ENCODE results near the gene RIN1.

Gene RIN1

GRCh38 chr11:66344550-66345315 is 8.5 kb upstream of the RIN1 start, which contains the start of gene BRMS1:
TSS of gene BRMS1 (minus strand) at chr11:66345104. CDS start at chr11:66342234, 2,870 bp downstream.
- Histone ChIP-seq H3K79me1 (ENCODE audit: low read depth, low read length) (peaks cover 19% of the 10 kb centered on the region), H3K4me2 (ENCODE audit: insufficient read depth, low read length, poor library complexity, severe bottlenecking) (peak within 1 kb of the TSS; percentile 64), H2BK5ac (ENCODE audit: low read length) (peak within 1 kb of the TSS; percentile 29), H2BK120ac (ENCODE audit: low read depth, low read length) (peak within 1 kb of the TSS; percentile 0), H3K36me3 (replicated peaks in 1 of 2; ENCODE audit: control insufficient read depth in 2 of 2, insufficient read depth in 2 of 2, low read length in 2 of 2) (peaks cover 22 to 33% of the 10 kb centered on the region in 2 donors), H2AK5ac (ENCODE audit: low read depth, low read length) (peak within 1 kb of the TSS; percentile 50), H3K4ac (ENCODE audit: low read length) (peak within 1 kb of the TSS; percentile 44), H3K23ac (ENCODE audit: low read depth, low read length, poor library complexity) (peak within 1 kb of the TSS; percentile 92), H3K4me3 (ENCODE audit: low read length in 2 of 2) (peak within 1 kb of the TSS; percentile 97), H4K91ac (ENCODE audit: low read depth, low read length, poor library complexity) (no peak within 1 kb of the TSS), H3K9me3 (replicated peaks in 1 of 2; ENCODE audit: control insufficient read depth in 2 of 2, insufficient read depth in 1 of 2, low read depth in 1 of 2, low read length in 2 of 2) (peaks cover 0 to 3% of the 10 kb centered on the region in 2 donors), H3K27me3 (ENCODE audit: control insufficient read depth in 3 of 3, insufficient read depth in 3 of 3, low read depth in 1 of 3, low read length in 3 of 3) (no peaks in the 10 kb centered on the region), H2AFZ (ENCODE audit: low read length) (peak within 1 kb of the TSS; percentile 94), H3K14ac (ENCODE audit: low read length) (peak within 1 kb of the TSS; percentile 89), H2BK15ac (ENCODE audit: low read length) (peak within 1 kb of the TSS; percentile 62), H3K18ac (ENCODE audit: low read length) (peak within 1 kb of the TSS; percentile 84), H3K4me1 (ENCODE audit: control insufficient read depth in 2 of 2, insufficient read depth in 1 of 2, low read depth in 1 of 2, low read length in 2 of 2) (peaks cover 25% of the 10 kb centered on the region in 2 donors), H3K9ac (ENCODE audit: low read depth, low read length, poor library complexity) (peak within 1 kb of the TSS; percentile 97), H4K8ac (ENCODE audit: low read depth, low read length) (peak within 1 kb of the TSS; percentile 97), H3K27ac (replicated peaks; ENCODE audit: low read length) (peak within 1 kb of the TSS; percentile 56), H2BK12ac (ENCODE audit: low read length) (no peak within 1 kb of the TSS)
- no CpG with 5 or more reads among the region's 59 CpGs for WGBS, 2 donors (ENCODE audit: extremely low coverage in 2 of 2, insufficient read length in 2 of 2, insufficient replicate concordance in 1 of 2)
- DNase-seq (ENCODE audit: low spot score), result peak; percentile 96

GRCh38 chr11:66343176-66343575 is 6.9 kb upstream of the RIN1 start:
- WGBS, 2 donors (ENCODE audit: extremely low coverage in 2 of 2, insufficient read length in 2 of 2, insufficient replicate concordance in 1 of 2), result no CpG with 5 or more reads among the region's 8 CpGs
- DNase-seq (ENCODE audit: low spot score), result no peak
- H3K14ac ChIP-seq (ENCODE audit: low read length), result no peak overlapping the region
- H3K36me3 ChIP-seq (replicated peaks in 1 of 2; ENCODE audit: control insufficient read depth in 2 of 2, insufficient read depth in 2 of 2, low read length in 2 of 2), result peaks cover 26 to 47% of the 10 kb centered on the region in 2 donors
- H3K4ac ChIP-seq (ENCODE audit: low read length), result no peak overlapping the region
- no peak overlapping the region for H3K23ac ChIP-seq (ENCODE audit: low read depth, low read length, poor library complexity)
- no peak overlapping the region for H2AFZ ChIP-seq (ENCODE audit: low read length)
- H2BK120ac ChIP-seq (ENCODE audit: low read depth, low read length), result no peak overlapping the region
- H3K9me3 ChIP-seq (replicated peaks in 1 of 2; ENCODE audit: control insufficient read depth in 2 of 2, insufficient read depth in 1 of 2, low read depth in 1 of 2, low read length in 2 of 2), result peaks cover 0 to 3% of the 10 kb centered on the region in 2 donors
- no peak overlapping the region for H2AK5ac ChIP-seq (ENCODE audit: low read depth, low read length)
- H2BK5ac ChIP-seq (ENCODE audit: low read length), result no peak overlapping the region
- no peak overlapping the region for H3K4me2 ChIP-seq (ENCODE audit: insufficient read depth, low read length, poor library complexity, severe bottlenecking)
- peak overlapping the region in 1 of 2 donors; percentile 97 for H3K4me3 ChIP-seq (ENCODE audit: low read length in 2 of 2)
- peaks cover 22 to 23% of the 10 kb centered on the region in 2 donors for H3K4me1 ChIP-seq (ENCODE audit: control insufficient read depth in 2 of 2, insufficient read depth in 1 of 2, low read depth in 1 of 2, low read length in 2 of 2)
- H4K8ac ChIP-seq (ENCODE audit: low read depth, low read length), result no peak overlapping the region
- H3K9ac ChIP-seq (ENCODE audit: low read depth, low read length, poor library complexity), result no peak overlapping the region
- no peak overlapping the region for H2BK15ac ChIP-seq (ENCODE audit: low read length)
- no peak overlapping the region for H3K18ac ChIP-seq (ENCODE audit: low read length)
- H2BK12ac ChIP-seq (ENCODE audit: low read length), result no peak overlapping the region
- peaks cover 21% of the 10 kb centered on the region for H3K79me1 ChIP-seq (ENCODE audit: low read depth, low read length)
- no peaks in the 10 kb centered on the region for H3K27me3 ChIP-seq (ENCODE audit: control insufficient read depth in 3 of 3, insufficient read depth in 3 of 3, low read depth in 1 of 3, low read length in 3 of 3)
- H4K91ac ChIP-seq (ENCODE audit: low read depth, low read length, poor library complexity), result no peak overlapping the region
- no peak overlapping the region for H3K27ac ChIP-seq (replicated peaks; ENCODE audit: low read length)

- no peaks in the 10 kb centered on the region for H3K27me3 ChIP-seq (ENCODE audit: control insufficient read depth in 3 of 3, insufficient read depth in 3 of 3, low read depth in 1 of 3, low read length in 3 of 3)
Measured at GRCh38 chr11:66341502-66342126, 5.4 kb upstream of the RIN1 start.

More at GRCh38 chr11:66341502-66342126, 5.4 kb upstream of the RIN1 start:
- H2BK5ac ChIP-seq (ENCODE audit: low read length), result no peak overlapping the region
- no peak overlapping the region for H3K4me2 ChIP-seq (ENCODE audit: insufficient read depth, low read length, poor library complexity, severe bottlenecking)
- no peak overlapping the region for H3K14ac ChIP-seq (ENCODE audit: low read length)
- H3K9ac ChIP-seq (ENCODE audit: low read depth, low read length, poor library complexity), result no peak overlapping the region
- no peak overlapping the region for H2AK5ac ChIP-seq (ENCODE audit: low read depth, low read length)
- no peak overlapping the region for H3K27ac ChIP-seq (replicated peaks; ENCODE audit: low read length)
- no peak overlapping the region for H3K4ac ChIP-seq (ENCODE audit: low read length)
- WGBS, 2 donors (ENCODE audit: extremely low coverage in 2 of 2, insufficient read length in 2 of 2, insufficient replicate concordance in 1 of 2), result no CpG with 5 or more reads among the region's 21 CpGs
- H3K18ac ChIP-seq (ENCODE audit: low read length), result no peak overlapping the region
- no peak overlapping the region for H2BK12ac ChIP-seq (ENCODE audit: low read length)
- no peak overlapping the region for H4K8ac ChIP-seq (ENCODE audit: low read depth, low read length)
- peak overlapping the region; percentile 62 for H3K23ac ChIP-seq (ENCODE audit: low read depth, low read length, poor library complexity)
- peaks cover 13% of the 10 kb centered on the region for H3K79me1 ChIP-seq (ENCODE audit: low read depth, low read length)
- peak overlapping the region in 1 of 2 donors; percentile 23 for H3K4me3 ChIP-seq (ENCODE audit: low read length in 2 of 2)
- peaks cover 34 to 52% of the 10 kb centered on the region in 2 donors for H3K36me3 ChIP-seq (replicated peaks in 1 of 2; ENCODE audit: control insufficient read depth in 2 of 2, insufficient read depth in 2 of 2, low read length in 2 of 2)
- peaks cover 17 to 30% of the 10 kb centered on the region in 2 donors for H3K4me1 ChIP-seq (ENCODE audit: control insufficient read depth in 2 of 2, insufficient read depth in 1 of 2, low read depth in 1 of 2, low read length in 2 of 2)
- peaks cover 0 to 3% of the 10 kb centered on the region in 2 donors for H3K9me3 ChIP-seq (replicated peaks in 1 of 2; ENCODE audit: control insufficient read depth in 2 of 2, insufficient read depth in 1 of 2, low read depth in 1 of 2, low read length in 2 of 2)
- H2AFZ ChIP-seq (ENCODE audit: low read length), result no peak overlapping the region
- no peak for DNase-seq (ENCODE audit: low spot score)
- no peak overlapping the region for H2BK15ac ChIP-seq (ENCODE audit: low read length)
- H2BK120ac ChIP-seq (ENCODE audit: low read depth, low read length), result no peak overlapping the region
- H4K91ac ChIP-seq (ENCODE audit: low read depth, low read length, poor library complexity), result peak overlapping the region; percentile 68

All from neuronal stem cell (in vitro differentiated cells).